GM19099 (cell line): Measurements from ENCODE around the gene SNX4.

Experiments
- POLR2A ChIP-seq: IDR thresholded peaks from 3 replicates; pipeline ENCODE4 v1.6.1; 2011; ENCODE audit warnings: low read depth; ENCODE audit not compliant: insufficient read length; ENCODE audit errors: extremely low read depth

SNX4 gene

GRCh38 chr3:125433611-125434041, 86.4 kb downstream of the SNX4 start:
- no peak for TF ChIP-seq POLR2A

- TF ChIP-seq POLR2A = no peak
These were observed 86.9 kb downstream of the SNX4 start for GRCh38 chr3:125433091-125433534.

GRCh38 chr3:125431912-125432790, 87.9 kb downstream of the SNX4 start:
- no peak for TF ChIP-seq POLR2A

GRCh38 chr3:125431391-125431790, 88.6 kb downstream of the SNX4 start:
- TF ChIP-seq POLR2A = no peak

DNA sequence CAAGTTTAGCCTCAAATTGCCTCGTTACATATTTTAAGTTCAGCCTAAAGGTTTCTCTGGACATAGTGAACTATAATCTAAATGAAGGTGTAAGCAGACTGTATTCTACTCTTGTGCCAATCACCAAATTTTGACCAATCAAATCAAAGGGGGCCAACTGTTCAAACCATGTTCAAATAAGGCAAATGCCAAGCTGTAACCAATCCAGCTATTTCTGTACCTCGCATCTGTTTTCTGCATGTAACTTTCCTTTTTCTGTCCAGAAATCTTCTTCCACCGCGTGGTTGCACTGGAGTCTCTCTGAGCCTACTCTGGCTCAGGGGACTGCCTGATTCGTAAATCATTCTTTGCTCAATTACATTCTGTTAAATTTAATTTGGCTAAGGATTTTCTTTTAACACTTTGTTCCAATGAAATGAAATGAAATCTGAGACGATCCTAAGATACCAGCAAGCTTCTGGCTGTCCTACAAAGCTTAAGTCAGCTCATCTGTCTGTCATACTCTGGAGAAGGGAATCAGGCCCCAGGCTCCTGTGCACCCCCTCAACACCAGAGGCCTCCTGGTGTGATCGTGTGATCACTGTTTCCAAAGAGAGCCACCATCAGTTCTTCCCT, 91.7 kb downstream of the SNX4 start:
- no peak for TF ChIP-seq POLR2A

GRCh38 chr3:125418306-125418705, 101.7 kb downstream of the SNX4 start:
- no peak for TF ChIP-seq POLR2A

DNA sequence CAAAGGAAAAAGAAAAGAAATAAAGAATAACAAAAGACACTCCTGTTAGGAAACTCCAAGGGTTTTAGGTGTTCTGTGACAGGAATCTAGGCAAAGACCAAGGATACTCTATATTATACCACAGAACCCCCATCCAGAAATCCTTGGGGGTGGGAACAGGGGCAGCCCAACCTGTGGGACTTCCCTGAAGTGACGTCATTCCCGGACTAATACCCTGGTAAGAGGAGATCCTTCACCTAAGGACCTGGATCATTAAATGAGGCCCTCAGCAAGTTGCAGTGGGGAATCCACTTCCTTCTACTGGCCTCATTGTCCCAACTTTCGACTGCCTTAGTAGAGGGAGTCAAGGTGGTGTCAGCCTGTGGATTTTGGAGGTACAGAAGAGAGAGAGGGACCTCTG, 103.8 kb downstream of the SNX4 start:
- TF ChIP-seq POLR2A = no peak

- TF ChIP-seq POLR2A = no peak
These were observed 105.3 kb downstream of the SNX4 start for GRCh38 chr3:125414669-125415068.

GRCh38 chr3:125410922-125411321, 109.1 kb downstream of the SNX4 start:
- TF ChIP-seq POLR2A = no peak

- no peak for TF ChIP-seq POLR2A
These were observed 113.9 kb downstream of the SNX4 start for GRCh38 chr3:125406070-125406469.

DNA sequence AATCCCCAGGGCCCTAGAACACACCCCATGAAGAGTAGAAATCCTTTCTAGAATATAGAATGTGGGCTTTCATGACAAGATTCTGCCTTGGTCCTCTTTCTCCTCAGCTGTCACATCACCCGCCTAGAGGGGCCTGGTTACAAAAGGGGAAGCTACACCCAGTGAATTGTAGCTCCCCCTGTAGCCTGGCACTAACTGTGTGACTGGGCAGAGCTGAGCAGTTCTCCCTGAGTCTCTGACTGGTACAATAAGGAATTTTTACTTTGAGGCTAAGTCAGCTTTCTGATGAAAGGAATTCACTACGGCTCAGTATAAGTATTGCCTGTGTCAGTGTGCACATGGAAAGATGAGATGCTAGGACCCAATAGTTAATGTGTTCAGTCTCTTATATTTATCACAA, 116.2 kb downstream of the SNX4 start:
- TF ChIP-seq POLR2A = no peak

DNA sequence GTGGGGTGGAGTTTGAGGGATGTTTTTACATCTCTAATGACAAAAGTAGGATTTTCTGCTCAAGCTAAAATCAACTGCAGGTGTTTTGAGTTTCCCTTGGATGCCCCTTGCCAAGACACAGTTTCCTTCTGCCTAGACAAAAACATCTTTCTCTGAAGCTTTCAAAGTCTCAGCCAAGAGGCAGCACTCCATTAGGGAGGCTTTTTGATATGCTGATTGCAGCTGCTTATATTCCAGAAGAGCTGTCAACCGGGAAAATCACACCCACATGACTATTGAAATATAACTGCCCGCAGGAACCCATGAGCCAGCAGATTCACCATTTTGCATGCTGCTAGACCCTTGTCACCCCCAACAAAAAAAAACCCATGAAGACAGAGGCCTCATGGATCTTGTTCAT, 117.4 kb downstream of the SNX4 start:
- no peak for TF ChIP-seq POLR2A

DNA sequence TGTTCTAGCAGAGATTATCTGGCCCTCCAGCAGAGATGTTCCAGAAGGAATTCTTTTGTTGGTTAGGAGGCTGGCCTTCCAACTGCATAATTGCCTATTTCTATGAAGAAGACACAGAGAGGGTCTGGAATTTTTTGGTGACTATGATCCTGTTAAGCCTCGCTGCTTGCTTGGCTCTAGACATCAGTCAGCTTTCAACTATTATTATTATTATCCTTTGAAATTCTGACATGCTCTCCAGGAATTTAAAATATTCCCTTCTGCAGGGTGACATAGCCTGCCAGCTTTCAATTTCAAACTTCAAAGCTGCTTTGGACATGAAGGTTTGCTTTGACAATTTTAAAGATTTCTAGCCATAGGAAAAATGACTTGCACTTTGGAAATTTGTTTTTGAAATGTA, 118.6 kb downstream of the SNX4 start:
- TF ChIP-seq POLR2A = no peak

GRCh38 chr3:125398952-125399351, 121.0 kb downstream of the SNX4 start:
- no peak for TF ChIP-seq POLR2A
